DOHH2 (cell line): ENCODE data around the gene PEX14.

Experiments used
- H3F3A ChIP-seq: fragments of 200-600 bp; sonication (generic), shearing (Covaris generic); 2 replicates; pipeline ENCODE4 v1.6.0; 2016; ENCODE audit warnings: antibody characterized with exemption, mild to moderate bottlenecking; ENCODE audit not compliant: control insufficient read depth, insufficient read depth
- H3K27ac ChIP-seq: fragments of 200-600 bp; sonication (generic); 2 replicates; pipeline ENCODE4 v1.5.1; 2014; ENCODE audit warnings: low read depth, mild to moderate bottlenecking, low read length, moderate library complexity
- H3K27me3 ChIP-seq: fragments of 200-600 bp; sonication (generic); 2 replicates; pipeline ENCODE4 v1.6.1; 2014; ENCODE audit warnings: mild to moderate bottlenecking, low read length, mixed read lengths; ENCODE audit not compliant: control insufficient read depth
- H3K36me3 ChIP-seq: fragments of 200-600 bp; sonication (generic); 2 replicates; pipeline ENCODE4 v1.6.1; 2014; ENCODE audit warnings: mild to moderate bottlenecking, low read length, moderate library complexity, mixed read lengths; ENCODE audit not compliant: control insufficient read depth
- H3K4me1 ChIP-seq: fragments of 200-600 bp; sonication (generic); 2 replicates; pipeline ENCODE4 v1.6.1; 2014; ENCODE audit warnings: mild to moderate bottlenecking, low read length, mixed read lengths; ENCODE audit not compliant: control insufficient read depth
- H3K4me2 ChIP-seq: fragments of 200-600 bp; sonication (generic); 2 replicates; pipeline ENCODE4 v1.6.0; 2014; ENCODE audit warnings: mild to moderate bottlenecking, low read length, moderate library complexity
- H3K4me3 ChIP-seq: fragments of 200-600 bp; sonication (generic); 2 replicates; pipeline ENCODE4 v1.5.1; 2014; ENCODE audit warnings: mild to moderate bottlenecking, low read length, mixed read lengths
- H3K79me2 ChIP-seq: fragments of 200-600 bp; sonication (generic); 2 replicates; pipeline ENCODE4 v1.6.1; 2014; ENCODE audit warnings: mild to moderate bottlenecking, low read length, mixed read lengths; ENCODE audit not compliant: control insufficient read depth
- H3K9me2 ChIP-seq: fragments of 200-600 bp; sonication (generic); replicated peaks from 2 replicates; pipeline ENCODE4 v1.6.1; 2014; ENCODE audit warnings: mild to moderate bottlenecking, low read length, mixed read lengths; ENCODE audit not compliant: control insufficient read depth
- H3K9me3 ChIP-seq: fragments of 200-600 bp; sonication (generic); 2 replicates; pipeline ENCODE4 v1.6.1; 2014; ENCODE audit warnings: antibody characterized with exemption, low read length, mixed read lengths; ENCODE audit not compliant: control insufficient read depth, insufficient read depth
- H4K20me1 ChIP-seq: fragments of 200-600 bp; sonication (generic); 2 replicates; pipeline ENCODE4 v1.6.0; 2014; ENCODE audit warnings: low read depth, mild to moderate bottlenecking, antibody characterized with exemption, low read length, moderate library complexity; ENCODE audit not compliant: control insufficient read depth, insufficient read depth
- CTCF ChIP-seq: fragments of 200-600 bp; sonication (generic); IDR thresholded peaks from one replicate; pipeline ENCODE4 v1.5.1; 2014; ENCODE audit warnings: antibody characterized with exemption, mild to moderate bottlenecking, low read depth, low read length; ENCODE audit not compliant: poor library complexity, severe bottlenecking
- EZH2phosphoT487 ChIP-seq: fragments of 200-600 bp; sonication (generic); IDR thresholded peaks from 2 replicates; pipeline ENCODE4 v1.6.1; 2017; ENCODE audit warnings: borderline replicate concordance, mild to moderate bottlenecking, antibody characterized with exemption, low read length, moderate library complexity, mixed read lengths

Gene PEX14

GRCh38 chr1:10651793-10652192, 177.0 kb downstream of the PEX14 start:
- TF ChIP-seq CTCF (no peak), EZH2phosphoT487 (no peak)
- H4K20me1 ChIP-seq, result no peaks in the 10 kb centered on the region
- H3K27me3 ChIP-seq, result no peaks in the 10 kb centered on the region
- H3K36me3 ChIP-seq, result no peaks in the 10 kb centered on the region
- no peak overlapping the region for H3K4me2 ChIP-seq
- H3K4me1 ChIP-seq, result no peaks in the 10 kb centered on the region
- no peaks in the 10 kb centered on the region for H3F3A ChIP-seq
- H3K27ac ChIP-seq, result no peak overlapping the region
- H3K9me3 ChIP-seq, result no peaks in the 10 kb centered on the region
- no peak overlapping the region for H3K4me3 ChIP-seq
- no peaks in the 10 kb centered on the region for H3K9me2 ChIP-seq
- H3K79me2 ChIP-seq, result no peaks in the 10 kb centered on the region

GRCh38 chr1:10652626-10653025, 177.9 kb downstream of the PEX14 start:
- no peak overlapping the region for H3K4me3 ChIP-seq
- H3K27me3 ChIP-seq, result no peaks in the 10 kb centered on the region
- H3K79me2 ChIP-seq, result no peaks in the 10 kb centered on the region
- H3F3A ChIP-seq, result no peaks in the 10 kb centered on the region
- H3K27ac ChIP-seq, result no peak overlapping the region
- H3K9me2 ChIP-seq, result no peaks in the 10 kb centered on the region
- no peak for TF ChIP-seq EZH2phosphoT487
- no peak for TF ChIP-seq CTCF
- H3K4me2 ChIP-seq, result no peak overlapping the region
- H3K36me3 ChIP-seq, result no peaks in the 10 kb centered on the region
- no peaks in the 10 kb centered on the region for H3K4me1 ChIP-seq
- H3K9me3 ChIP-seq, result no peaks in the 10 kb centered on the region
- no peaks in the 10 kb centered on the region for H4K20me1 ChIP-seq

- TF ChIP-seq CTCF, result no peak
- TF ChIP-seq EZH2phosphoT487, result no peak
- no peak overlapping the region for H3K27ac ChIP-seq
- H3F3A ChIP-seq, result no peaks in the 10 kb centered on the region
- H3K27me3 ChIP-seq, result no peaks in the 10 kb centered on the region
- no peaks in the 10 kb centered on the region for H3K4me1 ChIP-seq
- H3K36me3 ChIP-seq, result no peaks in the 10 kb centered on the region
- no peaks in the 10 kb centered on the region for H3K9me2 ChIP-seq
- no peak overlapping the region for H3K4me3 ChIP-seq
- no peaks in the 10 kb centered on the region for H4K20me1 ChIP-seq
- H3K4me2 ChIP-seq, result no peak overlapping the region
- no peaks in the 10 kb centered on the region for H3K9me3 ChIP-seq
- H3K79me2 ChIP-seq, result no peaks in the 10 kb centered on the region
Measured at GRCh38 chr1:10653370-10654125, 178.8 kb downstream of the PEX14 start.
